H1 (cell line): Measurements from ENCODE around the gene TEX10. TPM values are rescaled to one million over a fixed set of nuclear protein-coding genes. Genes with fewer than 3 reads are reported as not detected.

Experiments used
- CTCF ChIA-PET: fragments of 300-600 bp; sonication (Branson Sonifier 250); formaldehyde crosslinking; loops from one replicate; lab custom pipeline; 2021; ENCODE audit not compliant: partially characterized antibody; lab: Charles Lee
- POLR2A ChIA-PET: fragments of 300-600 bp; sonication (Branson Sonifier 250); formaldehyde crosslinking; loops from one replicate; lab custom pipeline; 2021; ENCODE audit warnings: inconsistent platforms; ENCODE audit not compliant: partially characterized antibody; lab: Charles Lee
- DNase-seq, 2 experiments: peaks; one replicate each; pipeline versions ENCODE4 v3.0.0 to v3.0.0-alpha.2; 2010 to 2022; ENCODE audit warnings: low spot score in 2 of 2, low read depth in 1 of 2, mixed read lengths in 1 of 2
- FAIRE-seq: peaks from 2 replicates; lab custom pipeline; 2011; peaks lifted over from hg19 to GRCh38; lab: Jason Lieb, UNC
- H2AFZ ChIP-seq: 2 replicates; pipeline ENCODE4 v1.8.1; 2012; ENCODE audit warnings: low read length, inconsistent platforms
- H2AK5ac ChIP-seq: 2 replicates; pipeline ENCODE4 v1.6.1; 2013; ENCODE audit warnings: low read depth, low read length
- H2BK120ac ChIP-seq: replicated peaks from 2 replicates; pipeline ENCODE3; 2013; ENCODE audit warnings: low read depth, low read length, inconsistent platforms
- H2BK12ac ChIP-seq: 2 replicates; pipeline ENCODE4 v1.6.1; 2013; ENCODE audit warnings: low read depth, low read length
- H2BK15ac ChIP-seq: 2 replicates; pipeline ENCODE4 v1.6.1; 2013; ENCODE audit warnings: low read length
- H2BK20ac ChIP-seq: 2 replicates; pipeline ENCODE4 v1.6.1; 2013; ENCODE audit warnings: low read length
- H2BK5ac ChIP-seq: 2 replicates; pipeline ENCODE4 v1.6.1; 2013; ENCODE audit warnings: low read depth, low read length
- H3K14ac ChIP-seq: 2 replicates; pipeline ENCODE4 v1.6.1; 2013; ENCODE audit warnings: inconsistent platforms; ENCODE audit not compliant: insufficient read length
- H3K18ac ChIP-seq: 2 replicates; pipeline ENCODE4 v1.6.1; 2013; ENCODE audit warnings: low read length; ENCODE audit errors: extremely low read depth
- H3K23ac ChIP-seq: 2 replicates; pipeline ENCODE4 v1.6.1; 2013; ENCODE audit warnings: inconsistent platforms; ENCODE audit not compliant: insufficient read length
- H3K23me2 ChIP-seq: 2 replicates; pipeline ENCODE4 v1.6.1; 2013; ENCODE audit warnings: low read depth, low read length
- H3K27ac ChIP-seq: 2 replicates; pipeline ENCODE4 v1.6.1; 2011; ENCODE audit warnings: low read depth, low read length, inconsistent platforms
- H3K27me3 ChIP-seq, 4 experiments: replicated peaks in 1 of 4; 1 replicate in 1 of 4; 2 replicates in 3 of 4; pipeline versions ENCODE4 v1.6.1 to v1.8.1; 2011 to 2013; ENCODE audit warnings: low read length in 3 of 4, mild to moderate bottlenecking in 3 of 4, inconsistent platforms in 2 of 4, mixed read lengths in 2 of 4, moderate library complexity in 1 of 4; ENCODE audit not compliant: control insufficient read depth in 3 of 4, insufficient read depth in 3 of 4; ENCODE audit errors: extremely low read depth in 1 of 4
- H3K36me3 ChIP-seq, 4 experiments: 2 replicates each; pipeline versions ENCODE4 v1.6.1 to v1.8.1; 2011 to 2013; ENCODE audit warnings: mild to moderate bottlenecking in 4 of 4, low read length in 3 of 4, moderate library complexity in 2 of 4, control low read depth in 1 of 4, inconsistent platforms in 1 of 4; ENCODE audit not compliant: insufficient read depth in 4 of 4, control insufficient read depth in 2 of 4
- H3K4ac ChIP-seq: replicated peaks from 2 replicates; pipeline ENCODE3; 2013; ENCODE audit warnings: low read length, low read depth, mixed read lengths, inconsistent platforms; ENCODE audit not compliant: insufficient read length
- H3K4me1 ChIP-seq, 4 experiments: replicated peaks in 1 of 4; 1 replicate in 1 of 4; 2 replicates in 3 of 4; pipeline versions ENCODE4 v1.6.1 to v1.8.1; 2011 to 2013; ENCODE audit warnings: low read length in 3 of 4, inconsistent platforms in 2 of 4, mixed read lengths in 1 of 4; ENCODE audit not compliant: insufficient read depth in 4 of 4, control insufficient read depth in 3 of 4
- H3K4me2 ChIP-seq, 2 experiments: 2 replicates each; pipeline versions ENCODE4 v1.6.1 to v1.8.1; 2011 to 2013; ENCODE audit warnings: low read depth in 2 of 2, low read length in 2 of 2, control low read depth in 1 of 2, inconsistent platforms in 1 of 2, mild to moderate bottlenecking in 1 of 2; ENCODE audit not compliant: insufficient read depth in 1 of 2
- H3K4me3 ChIP-seq, 4 experiments: fragments of 200-600, 300-600 bp in 1 of 4; sonication (generic), shearing (Covaris generic), sonication (Bioruptor Twin) in 1 of 4; 2 replicates each; pipeline versions ENCODE4 v1.5.1 to v1.8.1; 2011 to 2016; ENCODE audit warnings: low read length in 4 of 4, low read depth in 3 of 4, control low read depth in 2 of 4, inconsistent platforms in 2 of 4, mild to moderate bottlenecking in 2 of 4, mixed read lengths in 1 of 4, moderate library complexity in 1 of 4; ENCODE audit not compliant: insufficient read depth in 2 of 4; ENCODE audit errors: extremely low read depth in 1 of 4
- H3K56ac ChIP-seq: replicated peaks from 2 replicates; pipeline ENCODE3; 2013; ENCODE audit warnings: low read depth, mild to moderate bottlenecking, mixed read lengths, low read length, inconsistent platforms; ENCODE audit not compliant: insufficient read length
- H3K79me1 ChIP-seq: 2 replicates; pipeline ENCODE4 v1.6.1; 2013; ENCODE audit warnings: low read depth, low read length, control low read depth
- H3K79me2 ChIP-seq, 2 experiments: 2 replicates each; pipeline versions ENCODE4 v1.6.1 to v1.8.1; 2012 to 2013; ENCODE audit warnings: low read length in 2 of 2, mild to moderate bottlenecking in 2 of 2, inconsistent platforms in 1 of 2; ENCODE audit not compliant: insufficient read depth in 2 of 2, control insufficient read depth in 1 of 2
- H3K9ac ChIP-seq, 4 experiments: replicated peaks in 1 of 4; 1 replicate in 1 of 4; 2 replicates in 3 of 4; pipeline versions ENCODE4 v1.6.1 to v1.8.1; 2011 to 2013; ENCODE audit warnings: low read depth in 3 of 4, low read length in 3 of 4, control low read depth in 2 of 4, mild to moderate bottlenecking in 2 of 4, moderate library complexity in 2 of 4, inconsistent platforms in 1 of 4; ENCODE audit errors: extremely low read depth in 1 of 4
- H3K9me3 ChIP-seq, 2 experiments: 2 replicates each; pipeline versions ENCODE4 v1.6.1 to v1.8.1; 2012 to 2013; ENCODE audit warnings: mild to moderate bottlenecking in 2 of 2, moderate library complexity in 2 of 2, control low read depth in 1 of 2, inconsistent platforms in 1 of 2, low read depth in 1 of 2, low read length in 1 of 2, mixed read lengths in 1 of 2; ENCODE audit not compliant: insufficient read depth in 2 of 2
- H4K20me1 ChIP-seq, 2 experiments: replicated peaks in 1 of 2; 2 replicates each; pipeline versions ENCODE3 to v1.8.1; 2011 to 2013; ENCODE audit warnings: inconsistent platforms in 2 of 2, low read length in 2 of 2, mild to moderate bottlenecking in 1 of 2; ENCODE audit not compliant: insufficient read depth in 2 of 2, control insufficient read depth in 1 of 2
- H4K5ac ChIP-seq: 2 replicates; pipeline ENCODE4 v1.6.1; 2013; ENCODE audit warnings: low read length, low read depth, mixed read lengths, inconsistent platforms; ENCODE audit not compliant: insufficient read length
- H4K8ac ChIP-seq: 2 replicates; pipeline ENCODE4 v1.8.0; 2013; ENCODE audit warnings: mild to moderate bottlenecking, moderate library complexity, low read length, inconsistent platforms; ENCODE audit not compliant: insufficient read depth; ENCODE audit errors: extremely low read depth
- H4K91ac ChIP-seq: replicated peaks from 2 replicates; pipeline ENCODE3; 2013; ENCODE audit warnings: low read length, mixed read lengths, inconsistent platforms; ENCODE audit not compliant: insufficient read length
- BACH1 ChIP-seq: IDR thresholded peaks from 2 replicates; pipeline ENCODE4 v1.6.1; 2012; ENCODE audit warnings: low read length, improper control_type of control experiment
- CBX5 ChIP-seq: fragments of 300-800, 300-1000 bp; sonication (generic); IDR thresholded peaks from 2 replicates; pipeline ENCODE4 v1.7.1; 2016; ENCODE audit warnings: antibody characterized with exemption, low read length, low read depth
- CREB1 ChIP-seq: IDR thresholded peaks from 2 replicates; pipeline ENCODE4 v1.6.1; 2012; ENCODE audit warnings: inconsistent platforms
- GTF2F1 ChIP-seq: IDR thresholded peaks from 2 replicates; pipeline ENCODE4 v1.6.1; 2012; ENCODE audit warnings: low read depth, low read length, improper control_type of control experiment, borderline replicate concordance
- KDM5A ChIP-seq: fragments of 200-600 bp; IDR thresholded peaks from 2 replicates; pipeline ENCODE4 v1.7.1; 2012; ENCODE audit warnings: mild to moderate bottlenecking, low read length, inconsistent platforms, mixed read lengths
- SAP30 ChIP-seq: fragments of 300-600 bp; sonication (generic); IDR thresholded peaks from 2 replicates; pipeline ENCODE4 v1.7.1; 2012; ENCODE audit warnings: low read length, moderate library complexity, mild to moderate bottlenecking, inconsistent platforms; ENCODE audit not compliant: insufficient read depth, insufficient replicate concordance
- SIN3A ChIP-seq, 2 experiments: IDR thresholded peaks in 1 of 2; conservative IDR thresholded peaks in 1 of 2; 2 replicates each; pipeline ENCODE4 v1.6.1; 2011 to 2012; ENCODE audit warnings: low read length in 2 of 2, improper control_type of control experiment in 1 of 2, low read depth in 1 of 2, mild to moderate bottlenecking in 1 of 2
- SP1 ChIP-seq: IDR thresholded peaks from 2 replicates; pipeline ENCODE4 v1.6.1; 2011; ENCODE audit warnings: low read depth, low read length
- TAF1 ChIP-seq: IDR thresholded peaks from 2 replicates; pipeline ENCODE4 v1.6.1; 2011; ENCODE audit warnings: mild to moderate bottlenecking, low read depth, low read length
- USF2 ChIP-seq: IDR thresholded peaks from 2 replicates; pipeline ENCODE4 v1.6.1; 2011; ENCODE audit warnings: low read length, improper control_type of control experiment
- YY1 ChIP-seq: IDR thresholded peaks from 2 replicates; pipeline ENCODE4 v1.6.1; 2011; ENCODE audit warnings: low read depth, mild to moderate bottlenecking, low read length
- WGBS, 2 experiments: shearing (Covaris generic) in 1 of 2; methylation state at CpG; one replicate each; pipeline versions ENCODE4 v1.1.6 to v1.1.7; 2013 to 2015; ENCODE audit warnings: low lambda C conversion rate in 2 of 2, mixed read lengths in 2 of 2, inconsistent platforms in 1 of 2, low coverage in 1 of 2, missing lambda C conversion rate in 1 of 2; ENCODE audit not compliant: insufficient replicate concordance in 2 of 2, insufficient coverage in 1 of 2, insufficient read length in 1 of 2; ENCODE audit errors: extremely low coverage in 1 of 2, missing lambda C conversion rate in 1 of 2; 5-methylcytosine and 5-hydroxymethylcytosine counted together
- polyA plus RNA-seq, 7 experiments: library from polyadenylated mRNA; depleted of rRNA in 3 of 7; stranded (reverse) in 5 of 7; unstranded in 2 of 7; fragments of >200 nt in 5 of 7; fragments of 200-250 nt in 2 of 7; gene quantifications; 1 replicate in 5 of 7; 2 replicates in 1 of 7; 4 replicates in 1 of 7; pipeline versions ENCODE4 v1.2.1 to v1.2.3, GENCODE V29; 2011 to 2013; ENCODE audit warnings: missing spikeins in 2 of 7, mixed read lengths in 2 of 7
- total RNA-seq: library from RNA; stranded (reverse); fragmentation: NEBNext Ultra II Directional; extraction: Animal tissue kit (Norgen Biotek cat#: 25700); gene quantifications from 2 replicates; pipeline ENCODE4 v1.2.1, GENCODE V29; 2021

Gene TEX10
- total and polyA plus RNA-seq, 2 of the 8 experiments (the other 6 are each of a cell fraction or from before 2014, with no cell fraction given) = 46.9 to 81.0 TPM

GRCh38 chr9:100282388-100282719, 70.4 kb downstream of the TEX10 start:
- Histone ChIP-seq H3K56ac (no peak overlapping the region), H2BK20ac (no peak overlapping the region), H3K4ac (no peak overlapping the region), H3K4me2 (no peak overlapping the region), H3K9ac (no peak overlapping the region), H2BK120ac (no peak overlapping the region), H3K23ac (no peak overlapping the region), H4K8ac (no peak overlapping the region), H3K18ac (no peak overlapping the region), H2BK12ac (no peak overlapping the region), H3K27me3 (no peaks in the 10 kb centered on the region), H2BK5ac (no peak overlapping the region), H3K79me1 (no peaks in the 10 kb centered on the region; the same call in 1 of the 2 replicates), H3K14ac (no peak overlapping the region), H3K4me1 (no peaks in the 10 kb centered on the region), H3K27ac (no peak overlapping the region), H2AK5ac (no peak overlapping the region), H3K23me2 (no peaks in the 10 kb centered on the region), H4K5ac (no peak overlapping the region), H2AFZ (no peak overlapping the region), H3K4me3 (no peak overlapping the region), H3K79me2 (no peaks in the 10 kb centered on the region), H4K91ac (no peak overlapping the region), H3K9me3 (0 out of 4 replicates have a peak, but pooled peaks cover 0 to 2% of the 10 kb centered on the region in 2 experiments), H3K36me3 (peaks cover 0 to 11% (median 0%) of the 10 kb centered on the region in 4 experiments; a peak in 2 of 8 replicates), H2BK15ac (no peak overlapping the region), H4K20me1 (no peaks in the 10 kb centered on the region)
- ChIA-PET POLR2A (interaction anchor here (0.6 kb wide), 1 partner anchor 25 kb away, joined by 3 read pairs; no protein-coding TSS in a partner anchor), CTCF (interaction anchor here (1.2 to 1.4 kb wide), 3 partner anchors 14 to 66 kb away, joined by 3 to 7 read pairs (median 4); no protein-coding TSS in a partner anchor)
- WGBS, 2 experiments = 95% methylated on average over 4 of the region's 4 CpGs; no CpG with 5 or more reads in 1 of the 2 experiments
- no peak for FAIRE-seq
- no peak for DNase-seq
- TF ChIP-seq SIN3A (conservative IDR thresholded peaks at IDR 0.05 in 1 of 2, IDR thresholded peaks at IDR 0.05 in 1 of 2; ENCODE audit: low read depth in 1 of 2, low read length in 2 of 2) (no peak), KDM5A (no peak), BACH1 (no peak), CBX5 (no peak), TAF1 (no peak), USF2 (no peak), SP1 (no peak), SAP30 (no peak), GTF2F1 (no peak), YY1 (no peak), CREB1 (no peak)
